Calu3 (cell line): Measurements from ENCODE around the gene ELMO1. TPM values are rescaled to one million over a fixed set of nuclear protein-coding genes. Genes with fewer than 3 reads are reported as not detected.

ENCODE experiments used
- BruUV-seq: library from RNA; stranded (reverse); fragments of 400-500 nt; replicated peaks from 2 replicates; lab custom pipeline; 2021; lab: Mats Ljungman, UMichigan
- CTCF ChIA-PET: fragments of 300-600 bp; sonication (Branson Sonifier 250); formaldehyde crosslinking; loops from one replicate; lab custom pipeline; 2022; ENCODE audit warnings: antibody characterized with exemption; lab: Charles Lee
- DNase-seq: peaks from one replicate; pipeline ENCODE4 v3.0.0; 2022
- H3K27ac Mint-ChIP-seq: one replicate; pipeline ENCODE4 v1.8.0; 2022; ENCODE audit warnings: mixed read lengths; ENCODE audit not compliant: unreplicated experiment
- H3K27me3 Mint-ChIP-seq: one replicate; pipeline ENCODE4 v1.8.0; 2022; ENCODE audit warnings: mixed read lengths; ENCODE audit not compliant: unreplicated experiment
- H3K36me3 Mint-ChIP-seq: one replicate; pipeline ENCODE4 v1.8.0; 2022; ENCODE audit warnings: mild to moderate bottlenecking, moderate library complexity, mixed read lengths; ENCODE audit not compliant: insufficient read depth, unreplicated experiment
- H3K4me1 Mint-ChIP-seq: one replicate; pipeline ENCODE4 v1.8.0; 2022; ENCODE audit warnings: mild to moderate bottlenecking, low read depth, mixed read lengths; ENCODE audit not compliant: unreplicated experiment
- H3K4me3 Mint-ChIP-seq: one replicate; pipeline ENCODE4 v1.8.0; 2022; ENCODE audit warnings: mild to moderate bottlenecking, low read depth, moderate library complexity, mixed read lengths; ENCODE audit not compliant: unreplicated experiment
- H3K9me3 Mint-ChIP-seq: one replicate; pipeline ENCODE4 v1.8.0; 2022; ENCODE audit warnings: low read depth, mixed read lengths; ENCODE audit not compliant: unreplicated experiment
- intact Hi-C: fragments of 100-400 bp; cut with micrococcal nuclease; formaldehyde crosslinking; loops from one replicate; pipeline ENCODE4 v1.10.0; 2022; ENCODE audit not compliant: unreplicated experiment
- total RNA-seq: library from RNA; stranded (reverse); gene quantifications from 2 replicates; pipeline ENCODE4 v1.2.3, GENCODE V29; 2022
- TF ChIP-seq, protein P1 (sequence below): fragments of 200-600 bp; IDR thresholded peaks from one replicate; pipeline ENCODE4 v1.8.0; 2022; ENCODE audit warnings: antibody characterized with exemption; ENCODE audit not compliant: unreplicated experiment

Gene ELMO1
- total RNA-seq, 1 experiment from 2014 or later: not detected

- no peaks in the 10 kb centered on the region for H3K36me3 Mint-ChIP-seq
- intact Hi-C loops: no loop called here
- H3K27ac Mint-ChIP-seq: no peak overlapping the region
- no peaks in the 10 kb centered on the region for H3K9me3 Mint-ChIP-seq
- TF ChIP-seq, protein P1, sequence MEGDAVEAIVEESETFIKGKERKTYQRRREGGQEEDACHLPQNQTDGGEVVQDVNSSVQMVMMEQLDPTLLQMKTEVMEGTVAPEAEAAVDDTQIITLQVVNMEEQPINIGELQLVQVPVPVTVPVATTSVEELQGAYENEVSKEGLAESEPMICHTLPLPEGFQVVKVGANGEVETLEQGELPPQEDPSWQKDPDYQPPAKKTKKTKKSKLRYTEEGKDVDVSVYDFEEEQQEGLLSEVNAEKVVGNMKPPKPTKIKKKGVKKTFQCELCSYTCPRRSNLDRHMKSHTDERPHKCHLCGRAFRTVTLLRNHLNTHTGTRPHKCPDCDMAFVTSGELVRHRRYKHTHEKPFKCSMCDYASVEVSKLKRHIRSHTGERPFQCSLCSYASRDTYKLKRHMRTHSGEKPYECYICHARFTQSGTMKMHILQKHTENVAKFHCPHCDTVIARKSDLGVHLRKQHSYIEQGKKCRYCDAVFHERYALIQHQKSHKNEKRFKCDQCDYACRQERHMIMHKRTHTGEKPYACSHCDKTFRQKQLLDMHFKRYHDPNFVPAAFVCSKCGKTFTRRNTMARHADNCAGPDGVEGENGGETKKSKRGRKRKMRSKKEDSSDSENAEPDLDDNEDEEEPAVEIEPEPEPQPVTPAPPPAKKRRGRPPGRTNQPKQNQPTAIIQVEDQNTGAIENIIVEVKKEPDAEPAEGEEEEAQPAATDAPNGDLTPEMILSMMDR: no peak
- no TSS peak for BruUV-seq
- no peak overlapping the region for H3K4me3 Mint-ChIP-seq
- DNase-seq: no peak
- no peaks in the 10 kb centered on the region for H3K4me1 Mint-ChIP-seq
- CTCF ChIA-PET: no interaction called here
- H3K27me3 Mint-ChIP-seq: no peaks in the 10 kb centered on the region
Measured at GRCh38 chr7:36827726-36828703, 620.6 kb downstream of the ELMO1 start.

GRCh38 chr7:36825501-36825900 lies 623.2 kb downstream of the ELMO1 start:
- CTCF ChIA-PET: interaction anchor here (1.2 kb wide), 1 partner anchor 30 kb away, joined by 3 read pairs; no protein-coding TSS in a partner anchor
- no TSS peak for BruUV-seq
- intact Hi-C loops: no loop called here
- no peaks in the 10 kb centered on the region for H3K27me3 Mint-ChIP-seq
- H3K36me3 Mint-ChIP-seq: no peaks in the 10 kb centered on the region
- H3K4me3 Mint-ChIP-seq: no peak overlapping the region
- no peaks in the 10 kb centered on the region for H3K4me1 Mint-ChIP-seq
- TF ChIP-seq, protein P1: no peak
- no peak overlapping the region for H3K27ac Mint-ChIP-seq
- no peaks in the 10 kb centered on the region for H3K9me3 Mint-ChIP-seq
- DNase-seq: no peak

DNA sequence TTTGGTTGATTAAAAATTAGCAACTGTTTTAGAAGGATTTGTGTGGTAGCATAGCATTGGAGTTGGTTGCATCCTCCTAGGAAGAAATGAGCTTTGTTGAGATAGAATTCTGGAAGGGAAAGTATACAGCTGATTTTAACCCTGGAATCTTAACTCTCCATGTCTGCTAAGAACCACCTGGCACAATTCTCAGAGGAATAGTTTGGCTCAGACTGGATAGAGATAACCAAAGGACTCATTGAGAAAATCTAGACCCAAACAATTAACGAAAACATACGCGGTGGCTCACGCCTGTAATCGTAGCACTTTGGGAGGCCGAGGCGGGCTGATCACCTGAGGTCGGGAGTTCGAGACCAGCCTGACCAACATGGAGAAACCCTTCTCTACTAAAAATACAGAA lies 625.3 kb downstream of the ELMO1 start:
- no peaks in the 10 kb centered on the region for H3K36me3 Mint-ChIP-seq
- no peaks in the 10 kb centered on the region for H3K4me1 Mint-ChIP-seq
- no TSS peak for BruUV-seq
- CTCF ChIA-PET: no interaction called here
- H3K27me3 Mint-ChIP-seq: no peaks in the 10 kb centered on the region
- no peak for DNase-seq
- H3K27ac Mint-ChIP-seq: no peak overlapping the region
- TF ChIP-seq, protein P1: no peak
- no peak overlapping the region for H3K4me3 Mint-ChIP-seq
- intact Hi-C loops: no loop called here
- no peaks in the 10 kb centered on the region for H3K9me3 Mint-ChIP-seq

DNA sequence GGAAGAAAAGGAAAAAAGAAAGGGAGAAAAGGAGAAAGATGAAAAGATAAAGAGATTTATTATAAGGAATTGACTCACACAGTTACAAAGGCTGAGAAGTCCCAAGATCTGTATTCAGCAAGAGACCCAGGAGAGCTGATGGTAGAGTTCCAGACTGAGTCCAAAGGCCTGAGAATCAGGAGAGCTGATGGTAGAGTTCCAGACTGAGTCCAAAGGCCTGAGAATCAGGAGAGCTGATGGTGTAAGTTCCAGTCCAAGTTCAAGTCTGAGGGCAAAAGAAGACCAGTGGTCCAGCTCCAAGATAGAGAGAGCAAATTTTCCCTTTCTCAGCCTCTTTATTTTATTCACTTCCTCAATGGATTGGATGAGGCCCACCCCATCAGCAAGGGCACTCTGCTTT lies 627.0 kb downstream of the ELMO1 start:
- no peaks in the 10 kb centered on the region for H3K9me3 Mint-ChIP-seq
- CTCF ChIA-PET: no interaction called here
- no peak overlapping the region for H3K27ac Mint-ChIP-seq
- no peaks in the 10 kb centered on the region for H3K36me3 Mint-ChIP-seq
- TF ChIP-seq, protein P1: no peak
- no peak overlapping the region for H3K4me3 Mint-ChIP-seq
- no peak for DNase-seq
- no peaks in the 10 kb centered on the region for H3K4me1 Mint-ChIP-seq
- no TSS peak for BruUV-seq
- intact Hi-C loops: no loop called here
- H3K27me3 Mint-ChIP-seq: no peaks in the 10 kb centered on the region
